ENCODE results near the gene RNF212. TPM values are rescaled to one million over a fixed set of nuclear protein-coding genes. Genes with fewer than 3 reads are reported as not detected.
"Not testable (repeated sequence)": the region's sequence is repeated elsewhere in the genome, so short reads cannot be mapped to it uniquely, and the experiment has no call there.

Gene RNF212
- total RNA-seq, 6 donors from 2014 or later, result 2.7 to 14.7 (median 5.3) TPM

GRCh38 chr4:1047976-1048772 lies 65.2 kb downstream of the RNF212 start:
- ATAC-seq (ENCODE audit: low FRiP score in 2 of 2) (no peak), DNase-seq (peak in 1 of 2 donors; percentile 75)
- Histone ChIP-seq H3K4me3 (peak overlapping the region in 1 of 4 donors; percentile 28), H3K27ac (peak overlapping the region in 3 of 4 donors; percentile 5 to 54 (median 42)), H3K4me1 (peaks cover 23 to 38% (median 28%) of the 10 kb centered on the region in 4 donors), H3K36me3 (no peaks in the 10 kb centered on the region), H3K27me3 (peaks cover 0 to 10% (median 8%) of the 10 kb centered on the region in 4 donors), H3K9me3 (no peaks in the 10 kb centered on the region)
- 78 to 85% methylated on average over 23 to 34 of the region's 34 CpGs for WGBS, 2 donors
- TF ChIP-seq EP300 (IDR thresholded peaks at IDR 0.05) (no peak), CTCF (IDR thresholded peaks at IDR 0.05) (no peak), POLR2AphosphoS5 (IDR thresholded peaks at IDR 0.05) (no peak), POLR2A (IDR thresholded peaks at IDR 0.05) (no peak)

DNA sequence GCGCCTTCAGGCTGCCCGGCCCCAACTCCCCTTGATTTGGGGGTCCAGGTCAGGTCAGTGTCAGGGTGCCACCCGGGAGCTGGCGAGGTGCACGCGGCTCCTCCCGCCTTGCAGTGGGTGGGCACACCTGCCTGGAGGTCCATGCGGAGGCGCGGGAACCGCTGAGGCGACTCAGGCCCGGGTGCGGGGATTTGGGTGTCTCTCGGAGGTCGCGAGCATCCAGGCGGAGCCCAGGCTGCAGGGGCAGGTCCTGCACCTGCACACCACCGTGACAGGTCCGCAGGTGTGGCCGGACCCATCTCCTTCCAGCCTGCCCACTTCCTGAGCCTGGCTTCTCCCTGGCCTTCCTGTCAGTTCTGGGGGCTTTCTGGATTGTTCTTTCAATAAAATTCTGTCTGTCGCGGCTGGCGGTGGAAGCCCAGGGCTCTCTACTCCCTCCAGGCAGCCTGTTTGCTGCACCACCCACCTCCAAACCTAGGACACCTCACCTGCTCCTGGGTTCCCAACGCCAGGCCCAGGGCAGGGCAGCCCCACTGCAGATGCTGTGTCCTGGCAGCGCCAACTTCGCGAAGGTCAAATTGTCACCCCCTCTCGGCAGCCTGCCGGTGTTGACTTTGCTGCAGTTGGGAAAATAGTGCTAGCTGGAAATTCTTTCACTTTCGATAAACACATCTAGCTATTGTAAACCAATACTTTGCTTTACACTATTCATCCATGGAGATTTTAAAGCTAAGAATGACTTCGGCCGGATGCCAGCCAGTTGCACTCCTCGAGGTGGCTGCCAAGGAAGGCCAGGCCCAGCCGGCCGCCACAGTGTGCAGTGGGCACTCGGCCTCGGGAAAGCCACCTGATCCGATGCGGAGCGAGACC lies 66.0 kb downstream of the RNF212 start:
- Histone ChIP-seq H3K27ac (peak overlapping the region in 3 of 4 donors; percentile 5 to 54 (median 42)), H3K4me3 (peak overlapping the region in 3 of 4 donors; percentile 13 to 28 (median 21)), H3K36me3 (no peaks in the 10 kb centered on the region), H3K4me1 (peaks cover 25 to 36% (median 27%) of the 10 kb centered on the region in 4 donors), H3K9me3 (no peaks in the 10 kb centered on the region), H3K27me3 (peaks cover 0 to 10% (median 8%) of the 10 kb centered on the region in 4 donors)
- TF ChIP-seq POLR2AphosphoS5 (IDR thresholded peaks at IDR 0.05) (no peak), CTCF (IDR thresholded peaks at IDR 0.05) (no peak), EP300 (IDR thresholded peaks at IDR 0.05) (no peak), POLR2A (IDR thresholded peaks at IDR 0.05) (no peak)
- DNase-seq, result peak in 1 of 2 donors; percentile 85
- WGBS, 2 donors, result 48 to 49% methylated on average over 17 to 35 of the region's 41 CpGs
- no peak for ATAC-seq (ENCODE audit: low FRiP score in 2 of 2)

DNA sequence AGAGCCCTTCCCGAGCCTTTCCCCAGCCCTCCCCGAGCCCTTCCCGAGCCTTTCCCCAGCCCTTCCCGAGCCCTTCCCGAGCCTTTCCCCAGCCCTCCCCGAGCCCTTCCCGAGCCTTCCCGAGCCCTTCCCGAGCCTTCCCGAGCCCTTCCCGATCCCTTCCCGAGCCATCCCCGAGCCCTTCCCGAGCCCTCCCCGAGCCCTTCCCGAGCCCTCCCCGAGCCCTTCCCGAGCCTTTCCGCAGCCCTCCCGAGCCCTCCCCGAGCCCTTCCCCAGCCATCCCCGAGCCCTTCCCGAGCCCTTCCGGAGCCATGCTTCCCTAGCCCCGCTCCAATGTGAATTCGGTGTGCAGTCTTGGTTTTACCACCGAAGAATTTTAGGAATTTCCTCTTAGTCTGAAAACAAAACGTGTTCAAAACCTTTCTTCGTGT lies 66.8 kb downstream of the RNF212 start:
- H3K27ac ChIP-seq, result peak overlapping the region in 1 of 4 donors; percentile 54

DNA sequence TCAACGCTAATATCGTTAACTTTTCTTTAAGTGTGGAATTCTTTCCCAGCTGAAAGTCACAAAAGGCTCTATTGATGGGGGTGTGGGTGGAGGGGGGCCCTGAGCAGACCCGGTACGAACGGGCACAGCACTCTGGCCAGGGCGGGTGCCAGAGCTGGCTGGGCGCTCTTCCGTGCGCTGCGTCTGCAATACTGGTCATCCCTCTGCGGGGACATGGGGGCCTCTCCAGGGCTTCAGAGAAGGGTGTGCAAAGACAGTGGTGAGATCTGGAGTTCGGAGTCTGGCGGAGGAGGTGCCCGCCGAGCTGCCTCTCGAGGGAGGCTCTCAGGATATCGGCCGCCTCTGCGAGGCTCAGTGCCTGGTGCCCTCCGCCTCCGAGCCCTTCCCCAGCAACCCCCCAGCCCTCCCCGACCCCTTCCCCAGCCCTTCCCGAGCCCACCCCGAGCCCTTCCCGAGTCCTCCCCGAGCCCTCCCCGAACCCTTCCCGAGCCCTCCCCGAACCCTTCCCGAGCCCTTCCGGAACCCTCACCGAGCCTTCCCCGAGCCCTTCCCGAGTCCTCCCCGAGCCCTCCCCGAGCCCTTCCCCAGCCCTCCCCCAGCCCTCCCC lies 67.7 kb downstream of the RNF212 start:
- Histone ChIP-seq H3K27ac (no peak overlapping the region), H3K4me3 (no peak overlapping the region), H3K27me3 (peaks cover 0 to 10% (median 7%) of the 10 kb centered on the region in 4 donors), H3K4me1 (peaks cover 28 to 45% (median 35%) of the 10 kb centered on the region in 4 donors), H3K9me3 (no peaks in the 10 kb centered on the region), H3K36me3 (no peaks in the 10 kb centered on the region)
- 73 to 83% methylated on average over 21 to 27 of the region's 36 CpGs for WGBS, 2 donors
- ATAC-seq (ENCODE audit: low FRiP score in 2 of 2) (no peak), DNase-seq (peak in 1 of 2 donors; percentile 69)
- TF ChIP-seq POLR2AphosphoS5 (IDR thresholded peaks at IDR 0.05) (no peak), EP300 (IDR thresholded peaks at IDR 0.05) (no peak), CTCF (IDR thresholded peaks at IDR 0.05) (no peak), POLR2A (IDR thresholded peaks at IDR 0.05) (no peak)

More for the DNA sequence above, 66.8 kb downstream of the RNF212 start:
- ATAC-seq (ENCODE audit: low FRiP score in 2 of 2), result peak in 1 of 2 donors; percentile 42
- WGBS, 2 donors, result 12 to 27% methylated on average over 24 of the region's 29 CpGs
- peak overlapping the region in 3 of 4 donors; percentile 13 to 28 (median 21) for H3K4me3 ChIP-seq
- not testable (repeated sequence) for H3K27me3 ChIP-seq, H3K9me3 ChIP-seq, H3K36me3 ChIP-seq
- H3K4me1 ChIP-seq, result peaks cover 25 to 41% (median 30%) of the 10 kb centered on the region in 4 donors
- DNase-seq, result peak in 1 of 2 donors; percentile 89

Measured in upper lobe of left lung (tissue), 6 donors.